ENCODE results near the gene SIDT2. TPM values are rescaled to one million over a fixed set of nuclear protein-coding genes. Genes with fewer than 3 reads are reported as not detected.
A peak's percentile ranks its signal among the peaks of the same experiment; 100 is the strongest.

The SIDT2 gene
- total and polyA plus RNA-seq, 2 donors (not counting 3 experiments of a cell fraction or from before 2014, with no cell fraction given): 28.7 to 34.5 TPM

- no peak overlapping the region for H3K27ac ChIP-seq (ENCODE audit: insufficient read depth, low read depth, low read length)
- FAIRE-seq (peak; percentile 28), DNase-seq (ENCODE audit: low read depth, low spot score) (peak; percentile 35)
- H3K4me3 ChIP-seq (replicated peaks in 1 of 3; ENCODE audit: insufficient read depth in 1 of 3, low read depth in 1 of 3, low read length in 3 of 3): no peak overlapping the region
- no peaks in the 10 kb centered on the region for H3K9me3 ChIP-seq (replicated peaks; ENCODE audit: control insufficient read depth, insufficient read depth, low read length)
- no peak overlapping the region for H3K4me2 ChIP-seq (ENCODE audit: insufficient read depth, low read length)
- intact Hi-C loops (cut with micrococcal nuclease) (no loop called here), dilution Hi-C loops (cut with MboI; ENCODE audit: extremely low pct_ligation_motif_present, low sequenced_read_pairs) (no loop called here)
- no TSS peak for BruUV-seq (replicated peaks)
- no peaks in the 10 kb centered on the region for H3K27me3 ChIP-seq (ENCODE audit: control insufficient read depth in 2 of 2, insufficient read depth in 2 of 2, low read length in 2 of 2)
- ChIA-PET CTCF (interaction anchor here (1.2 to 3.7 kb wide), 4 partner anchors 8 to 427 kb away, joined by 3 to 17 read pairs (median 6); partner anchors contain the start of gene APOA5), POLR2A (no interaction called here)
- H4K20me1 ChIP-seq (replicated peaks; ENCODE audit: control insufficient read depth, extremely low read depth, insufficient read depth, low read length): no peaks in the 10 kb centered on the region
- H3K79me2 ChIP-seq (ENCODE audit: control insufficient read depth, insufficient read depth, low read length): no peaks in the 10 kb centered on the region
- H3K4me1 ChIP-seq (ENCODE audit: control insufficient read depth, extremely low read depth, insufficient read depth, low read length): peaks cover 11% of the 10 kb centered on the region
- H2AFZ ChIP-seq (ENCODE audit: low read depth, low read length): no peak overlapping the region
- H3K9ac ChIP-seq (replicated peaks; ENCODE audit: extremely low read depth, insufficient read depth, low read length): no peak overlapping the region
- H3K36me3 ChIP-seq (ENCODE audit: control insufficient read depth in 2 of 2, extremely low read depth in 1 of 2, insufficient read depth in 2 of 2, low read length in 2 of 2): peaks cover 2 to 24% of the 10 kb centered on the region in 2 experiments
- TF ChIP-seq POLR2AphosphoS5 (IDR thresholded peaks at IDR 0.05; ENCODE audit: insufficient read depth, low read depth, low read length): no peak
- no peak for TF ChIP-seq FOS (IDR thresholded peaks at IDR 0.05; ENCODE audit: borderline replicate concordance, insufficient read depth, low read length)
- no peak for TF ChIP-seq JUN (IDR thresholded peaks at IDR 0.05; ENCODE audit: borderline replicate concordance, insufficient read depth, insufficient read length, low read depth)
- TF ChIP-seq MYC (IDR thresholded peaks at IDR 0.05; ENCODE audit: low read depth, low read length): no peak
- TF ChIP-seq, protein P1, sequence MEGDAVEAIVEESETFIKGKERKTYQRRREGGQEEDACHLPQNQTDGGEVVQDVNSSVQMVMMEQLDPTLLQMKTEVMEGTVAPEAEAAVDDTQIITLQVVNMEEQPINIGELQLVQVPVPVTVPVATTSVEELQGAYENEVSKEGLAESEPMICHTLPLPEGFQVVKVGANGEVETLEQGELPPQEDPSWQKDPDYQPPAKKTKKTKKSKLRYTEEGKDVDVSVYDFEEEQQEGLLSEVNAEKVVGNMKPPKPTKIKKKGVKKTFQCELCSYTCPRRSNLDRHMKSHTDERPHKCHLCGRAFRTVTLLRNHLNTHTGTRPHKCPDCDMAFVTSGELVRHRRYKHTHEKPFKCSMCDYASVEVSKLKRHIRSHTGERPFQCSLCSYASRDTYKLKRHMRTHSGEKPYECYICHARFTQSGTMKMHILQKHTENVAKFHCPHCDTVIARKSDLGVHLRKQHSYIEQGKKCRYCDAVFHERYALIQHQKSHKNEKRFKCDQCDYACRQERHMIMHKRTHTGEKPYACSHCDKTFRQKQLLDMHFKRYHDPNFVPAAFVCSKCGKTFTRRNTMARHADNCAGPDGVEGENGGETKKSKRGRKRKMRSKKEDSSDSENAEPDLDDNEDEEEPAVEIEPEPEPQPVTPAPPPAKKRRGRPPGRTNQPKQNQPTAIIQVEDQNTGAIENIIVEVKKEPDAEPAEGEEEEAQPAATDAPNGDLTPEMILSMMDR (IDR thresholded peaks at IDR 0.05; ENCODE audit: extremely low read depth in 1 of 2, insufficient read depth in 1 of 2, low read depth in 1 of 2, low read length in 2 of 2): no peak
- no peak for TF ChIP-seq GATA2 (IDR thresholded peaks at IDR 0.05; ENCODE audit: insufficient read depth, insufficient read length, low read depth, low read length)
- TF ChIP-seq EZH2 (IDR thresholded peaks at IDR 0.05; ENCODE audit: borderline replicate concordance, low read depth, low read length, severe bottlenecking): no peak
- no peak for TF ChIP-seq POLR2A (IDR thresholded peaks at IDR 0.05; ENCODE audit: low read depth, low read length)
- no peak for TF ChIP-seq MAX (IDR thresholded peaks at IDR 0.05; ENCODE audit: insufficient read depth, insufficient read length)
- no peaks in the 10 kb centered on the region for H3K9me1 ChIP-seq (replicated peaks; ENCODE audit: control insufficient read depth, extremely low read depth, insufficient read depth, low read length)
Measured at GRCh38 chr11:117218133-117218915, 39.8 kb downstream of the SIDT2 start.

Measured in endothelial cell of umbilical vein (primary cell).